GM23338 (cell line): ENCODE data around the gene MFAP3.

Experiments
- EZH2 ChIP-seq: fragments of 200-600 bp; sonication (generic); IDR thresholded peaks from one replicate; pipeline ENCODE4 v1.8.0; 2017; ENCODE audit warnings: antibody characterized with exemption, mild to moderate bottlenecking, low read depth; ENCODE audit not compliant: unreplicated experiment
- EZH2phosphoT487 ChIP-seq: fragments of 200-600 bp; sonication (generic); IDR thresholded peaks from one replicate; pipeline ENCODE4 v1.8.1; 2018; ENCODE audit warnings: antibody characterized with exemption; ENCODE audit not compliant: unreplicated experiment
- JUNB ChIP-seq: IDR thresholded peaks from one replicate; pipeline ENCODE4 v1.6.1; 2016; ENCODE audit warnings: antibody characterized with exemption; ENCODE audit not compliant: unreplicated experiment
- ZNF114 ChIP-seq: fragments of 250-450 bp; sonication (Bioruptor Pico); IDR thresholded peaks from 2 replicates; pipeline ENCODE4 v1.5.0; 2020; ENCODE audit warnings: mild to moderate bottlenecking, moderate library complexity
- TF ChIP-seq, protein P1 (sequence below), 2 experiments: fragments of 200-600 bp in 1 of 2; sonication (generic) in 1 of 2; conservative IDR thresholded peaks; 2 replicates each; pipeline versions ENCODE4 v1.5.1 to v1.6.1; 2016 to 2017; ENCODE audit warnings: antibody characterized with exemption in 2 of 2, low read depth in 2 of 2, mild to moderate bottlenecking in 2 of 2, moderate library complexity in 1 of 2

DNA sequence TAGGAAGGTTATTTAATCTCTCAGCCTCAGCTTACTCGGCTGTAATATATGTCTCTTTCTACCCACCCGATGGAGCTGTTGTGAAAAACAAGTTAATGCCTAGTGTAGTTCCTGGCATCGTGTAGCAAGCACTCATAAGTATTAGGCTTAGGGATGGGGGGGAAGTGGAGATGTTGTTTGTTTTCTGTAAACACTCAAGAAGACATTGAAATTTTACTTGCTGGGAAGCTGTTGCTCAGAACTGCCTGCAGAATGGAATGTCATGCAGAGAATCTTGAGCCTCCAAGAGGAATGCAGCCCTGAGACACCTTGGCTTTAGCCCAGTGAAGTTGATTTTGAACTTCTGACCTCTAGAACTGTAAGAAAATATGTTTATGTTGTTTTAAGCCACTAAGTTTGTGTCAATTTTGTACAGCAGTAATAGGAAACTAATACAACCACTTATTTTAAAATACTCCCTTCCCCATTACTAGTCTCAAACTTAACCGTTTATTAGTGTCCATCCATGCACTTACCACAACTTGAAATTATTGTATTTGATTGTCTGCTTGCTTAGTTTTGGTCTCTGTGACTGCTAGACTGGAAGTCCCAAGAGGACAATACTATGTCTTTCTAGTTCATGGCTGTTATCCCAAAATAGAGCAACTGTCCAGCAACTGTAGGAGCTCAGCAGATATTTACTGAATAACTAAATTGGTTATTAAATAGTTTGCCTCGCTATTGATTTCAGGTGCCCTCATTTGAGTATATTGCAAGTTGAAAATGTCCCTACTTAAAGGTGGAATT is 53.8 kb downstream of the MFAP3 start:
- no peak for TF ChIP-seq ZNF114
- TF ChIP-seq, protein P1, sequence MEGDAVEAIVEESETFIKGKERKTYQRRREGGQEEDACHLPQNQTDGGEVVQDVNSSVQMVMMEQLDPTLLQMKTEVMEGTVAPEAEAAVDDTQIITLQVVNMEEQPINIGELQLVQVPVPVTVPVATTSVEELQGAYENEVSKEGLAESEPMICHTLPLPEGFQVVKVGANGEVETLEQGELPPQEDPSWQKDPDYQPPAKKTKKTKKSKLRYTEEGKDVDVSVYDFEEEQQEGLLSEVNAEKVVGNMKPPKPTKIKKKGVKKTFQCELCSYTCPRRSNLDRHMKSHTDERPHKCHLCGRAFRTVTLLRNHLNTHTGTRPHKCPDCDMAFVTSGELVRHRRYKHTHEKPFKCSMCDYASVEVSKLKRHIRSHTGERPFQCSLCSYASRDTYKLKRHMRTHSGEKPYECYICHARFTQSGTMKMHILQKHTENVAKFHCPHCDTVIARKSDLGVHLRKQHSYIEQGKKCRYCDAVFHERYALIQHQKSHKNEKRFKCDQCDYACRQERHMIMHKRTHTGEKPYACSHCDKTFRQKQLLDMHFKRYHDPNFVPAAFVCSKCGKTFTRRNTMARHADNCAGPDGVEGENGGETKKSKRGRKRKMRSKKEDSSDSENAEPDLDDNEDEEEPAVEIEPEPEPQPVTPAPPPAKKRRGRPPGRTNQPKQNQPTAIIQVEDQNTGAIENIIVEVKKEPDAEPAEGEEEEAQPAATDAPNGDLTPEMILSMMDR (conservative IDR thresholded peaks at IDR 0.05; ENCODE audit: low read depth in 2 of 2) = no peak
- no peak for TF ChIP-seq EZH2
- no peak for TF ChIP-seq JUNB
- no peak for TF ChIP-seq EZH2phosphoT487
